Gastroesophageal sphincter (tissue), 3 donors: ENCODE measurements around the gene S100A12.
"Not testable (repeated sequence)": the region's sequence is repeated elsewhere in the genome, so short reads cannot be mapped to it uniquely, and the experiment has no call there.

Experiments
- EP300 ChIP-seq: sonication (generic); formaldehyde crosslinking; IDR thresholded peaks from one replicate; pipeline ENCODE4 v1.6.1; 2017; ENCODE audit warnings: antibody characterized with exemption, mild to moderate bottlenecking
- POLR2A ChIP-seq, 2 donors: fragments of 450-650 bp; IDR thresholded peaks; one replicate each; pipeline ENCODE4 v1.6.1; 2017; ENCODE audit warnings: antibody characterized with exemption in 2 of 2, mild to moderate bottlenecking in 2 of 2, moderate library complexity in 1 of 2
- POLR2AphosphoS5 ChIP-seq: sonication (generic); formaldehyde crosslinking; IDR thresholded peaks from one replicate; pipeline ENCODE4 v1.6.1; 2017; ENCODE audit warnings: antibody characterized with exemption
- TF ChIP-seq, protein P1 (sequence below), 4 experiments: fragments of 200-600 bp in 2 of 4; fragments of 450-650 bp in 2 of 4; sonication (generic) in 1 of 4; IDR thresholded peaks; one replicate each; pipeline ENCODE4 v1.5.1; 2017 to 2019; ENCODE audit warnings: antibody characterized with exemption in 4 of 4, mild to moderate bottlenecking in 2 of 4, moderate library complexity in 2 of 4

DNA sequence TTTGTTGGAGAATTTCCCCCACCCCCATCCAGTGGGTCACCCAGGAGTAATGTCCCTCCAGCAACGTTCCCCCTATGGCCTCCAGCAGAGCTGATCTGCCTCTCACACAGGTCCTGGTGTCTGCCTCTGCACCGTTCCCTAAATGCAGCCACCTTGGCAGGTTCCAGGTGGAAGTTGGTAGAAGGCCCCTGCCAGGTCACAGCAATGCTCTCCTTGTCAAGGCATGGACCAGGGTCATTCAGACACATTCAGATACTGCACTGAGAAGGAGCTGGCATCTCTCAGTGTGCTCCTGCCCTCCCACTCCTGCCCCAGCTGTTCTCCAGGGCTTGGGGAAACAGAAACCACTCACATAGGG, 44.0 kb upstream of the S100A12 start:
- TF ChIP-seq, protein P1, sequence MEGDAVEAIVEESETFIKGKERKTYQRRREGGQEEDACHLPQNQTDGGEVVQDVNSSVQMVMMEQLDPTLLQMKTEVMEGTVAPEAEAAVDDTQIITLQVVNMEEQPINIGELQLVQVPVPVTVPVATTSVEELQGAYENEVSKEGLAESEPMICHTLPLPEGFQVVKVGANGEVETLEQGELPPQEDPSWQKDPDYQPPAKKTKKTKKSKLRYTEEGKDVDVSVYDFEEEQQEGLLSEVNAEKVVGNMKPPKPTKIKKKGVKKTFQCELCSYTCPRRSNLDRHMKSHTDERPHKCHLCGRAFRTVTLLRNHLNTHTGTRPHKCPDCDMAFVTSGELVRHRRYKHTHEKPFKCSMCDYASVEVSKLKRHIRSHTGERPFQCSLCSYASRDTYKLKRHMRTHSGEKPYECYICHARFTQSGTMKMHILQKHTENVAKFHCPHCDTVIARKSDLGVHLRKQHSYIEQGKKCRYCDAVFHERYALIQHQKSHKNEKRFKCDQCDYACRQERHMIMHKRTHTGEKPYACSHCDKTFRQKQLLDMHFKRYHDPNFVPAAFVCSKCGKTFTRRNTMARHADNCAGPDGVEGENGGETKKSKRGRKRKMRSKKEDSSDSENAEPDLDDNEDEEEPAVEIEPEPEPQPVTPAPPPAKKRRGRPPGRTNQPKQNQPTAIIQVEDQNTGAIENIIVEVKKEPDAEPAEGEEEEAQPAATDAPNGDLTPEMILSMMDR (IDR thresholded peaks at IDR 0.05), result not testable (repeated sequence)
- not testable (repeated sequence) for TF ChIP-seq POLR2AphosphoS5; POLR2A (IDR thresholded peaks at IDR 0.05); EP300
